Limb (tissue), 2 donors: Measurements from ENCODE around the gene WNT3A.

Source experiments
- DNase-seq, 2 donors: peaks; one replicate each; pipeline ENCODE4 v3.0.0-alpha.2; 2016; ENCODE audit errors: extremely low spot score in 2 of 2

WNT3A gene

DNA sequence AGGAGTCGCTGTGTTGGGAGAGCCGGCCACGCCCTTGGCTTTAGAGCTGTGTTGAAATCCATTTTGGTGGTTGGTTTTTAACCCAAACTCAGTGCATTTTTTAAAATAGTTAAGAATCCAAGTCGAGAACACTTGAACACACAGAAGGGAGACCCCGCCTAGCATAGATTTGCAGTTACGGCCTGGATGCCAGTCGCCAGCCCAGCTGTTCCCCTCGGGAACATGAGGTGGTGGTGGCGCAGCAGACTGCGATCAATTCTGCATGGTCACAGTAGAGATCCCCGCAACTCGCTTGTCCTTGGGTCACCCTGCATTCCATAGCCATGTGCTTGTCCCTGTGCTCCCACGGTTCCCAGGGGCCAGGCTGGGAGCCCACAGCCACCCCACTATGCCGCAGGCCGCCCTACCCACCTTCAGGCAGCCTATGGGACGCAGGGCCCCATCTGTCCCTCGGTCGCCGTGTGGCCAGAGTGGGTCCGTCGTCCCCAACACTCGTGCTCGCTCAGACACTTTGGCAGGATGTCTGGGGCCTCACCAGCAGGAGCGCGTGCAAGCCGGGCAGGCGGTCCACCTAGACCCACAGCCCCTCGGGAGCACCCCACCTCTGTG, 91.6 kb downstream of the WNT3A start:
- DNase-seq, result no peak

DNA sequence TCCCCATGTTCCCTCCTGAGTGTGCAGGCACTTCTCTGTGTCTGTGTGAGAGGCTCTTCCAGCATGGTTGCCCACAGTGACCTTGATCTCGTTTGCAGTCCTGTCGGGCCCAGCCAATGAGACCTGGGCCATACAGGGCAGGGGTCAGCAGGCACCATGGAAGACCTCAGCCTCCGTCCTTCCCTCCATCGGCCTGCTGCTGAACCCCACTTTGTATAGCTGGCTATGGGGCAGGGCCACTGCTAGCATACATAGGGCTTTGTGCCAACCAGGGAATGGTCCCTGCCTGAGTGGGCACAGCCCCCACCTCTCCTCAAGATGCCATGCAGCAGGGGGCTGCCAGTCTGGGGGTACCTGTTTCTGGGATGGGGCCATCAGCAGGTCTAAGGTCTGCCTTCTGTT, 92.5 kb downstream of the WNT3A start:
- DNase-seq, result no peak

GRCh38 chr1:228100822-228101613, 94.2 kb downstream of the WNT3A start:
- no peak for DNase-seq

DNA sequence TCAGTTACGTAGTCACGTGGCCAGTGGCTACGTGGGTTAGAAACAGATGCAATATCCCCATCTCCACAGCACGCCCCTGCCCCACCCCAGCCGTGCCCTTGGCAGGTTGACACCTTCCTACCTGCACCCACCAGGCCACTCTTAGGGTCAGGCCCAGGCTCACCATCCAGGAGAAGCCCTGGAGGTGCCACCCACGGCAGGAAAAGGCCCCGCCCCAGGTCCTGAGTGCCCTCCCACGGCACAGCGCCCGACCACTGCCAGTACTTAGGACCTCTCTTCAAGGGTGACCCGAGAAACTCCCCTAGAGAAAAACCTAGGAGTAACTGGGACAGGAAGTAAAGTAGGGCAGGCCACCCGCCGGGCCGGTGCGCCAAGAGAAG, 94.8 kb downstream of the WNT3A start:
- DNase-seq, result no peak

- DNase-seq, result peak in 1 of 2 donors; percentile 60
Measured at GRCh38 chr1:228101994-228102790, 95.4 kb downstream of the WNT3A start.

DNA sequence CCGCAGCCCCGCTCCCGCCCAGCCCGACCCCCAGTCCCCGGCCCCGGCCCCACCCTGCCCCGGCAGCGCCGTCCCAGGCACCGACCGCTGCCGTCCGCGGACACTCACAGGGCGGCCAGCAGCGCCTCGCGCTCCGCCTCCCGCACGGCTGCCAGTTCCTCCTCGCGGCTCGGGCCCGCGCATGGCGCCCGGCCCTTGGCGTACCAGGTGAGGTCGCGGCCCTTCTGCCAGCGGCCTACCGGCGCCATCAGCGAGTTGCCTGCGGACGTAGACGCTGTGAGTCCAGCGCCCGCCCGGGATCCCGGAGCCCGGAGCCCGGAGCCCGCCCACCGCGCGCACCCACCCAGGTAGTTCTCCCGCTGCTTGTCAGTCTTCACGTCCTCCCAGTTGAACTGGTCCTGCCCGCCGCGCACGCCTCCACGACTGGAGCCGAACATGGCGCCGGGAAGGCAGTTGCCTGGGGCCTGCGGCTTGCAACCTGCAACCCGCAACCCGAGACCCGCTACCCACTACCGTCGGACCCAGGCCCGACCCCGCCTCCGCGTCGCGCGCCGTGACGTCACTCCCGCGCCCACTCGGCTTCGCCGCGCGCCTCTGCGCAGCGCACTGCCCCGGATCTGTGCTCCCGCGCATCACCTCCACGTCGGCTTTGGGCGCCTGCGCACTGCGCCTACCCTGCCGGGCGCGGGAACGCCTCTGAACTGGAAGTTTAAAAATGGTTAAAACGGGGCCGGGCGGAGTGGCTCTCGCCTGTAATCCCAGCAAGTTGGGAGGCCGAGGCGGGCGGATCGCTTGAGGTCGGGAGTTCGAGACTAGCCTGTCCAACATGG, 96.2 kb downstream of the WNT3A start, which contains the start of gene C1orf35:
Gene C1orf35 (minus strand): TSS at position 535 of the 830 bp plus-strand sequence. CDS start 98 bp downstream, at position 437.
- DNase-seq, result peak; percentile 95 to 98

DNA sequence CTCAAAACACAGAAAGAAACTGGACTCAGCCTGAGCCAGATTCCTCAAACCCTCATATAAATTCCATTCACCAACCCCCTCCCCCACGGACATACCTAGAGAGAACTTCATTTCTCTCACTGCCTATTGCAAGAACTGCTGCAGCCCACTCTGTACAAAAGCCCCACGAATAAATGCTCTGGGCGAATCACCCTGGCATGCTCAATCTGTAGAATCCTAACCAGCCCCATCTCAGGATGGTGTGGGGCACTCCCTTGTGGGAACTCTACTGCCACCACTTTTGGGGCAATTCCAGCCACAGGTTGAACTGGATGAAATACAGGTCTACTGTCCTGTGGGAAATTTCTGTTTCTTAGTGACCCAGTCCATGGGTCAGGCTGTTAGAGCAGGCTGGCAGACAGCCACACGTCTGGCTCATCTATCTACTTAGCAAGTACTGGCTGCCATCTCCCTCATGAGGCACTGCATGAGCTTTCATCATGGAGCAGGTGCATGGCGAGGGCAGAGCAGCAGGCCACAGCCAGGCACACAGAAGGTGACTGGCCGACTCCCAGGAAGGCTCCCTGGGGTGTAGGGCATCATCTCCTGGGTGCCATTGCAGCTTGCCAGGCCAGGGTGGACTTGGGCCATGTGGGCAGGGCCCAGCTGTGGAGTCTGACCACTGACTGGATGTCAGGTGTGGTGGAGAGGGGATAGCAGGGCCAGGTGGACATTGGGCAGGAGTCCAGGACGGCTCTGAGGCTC, 97.9 kb downstream of the WNT3A start:
- DNase-seq, result no peak

GRCh38 chr1:228105270-228105995, 98.6 kb downstream of the WNT3A start:
- DNase-seq, result no peak

DNA sequence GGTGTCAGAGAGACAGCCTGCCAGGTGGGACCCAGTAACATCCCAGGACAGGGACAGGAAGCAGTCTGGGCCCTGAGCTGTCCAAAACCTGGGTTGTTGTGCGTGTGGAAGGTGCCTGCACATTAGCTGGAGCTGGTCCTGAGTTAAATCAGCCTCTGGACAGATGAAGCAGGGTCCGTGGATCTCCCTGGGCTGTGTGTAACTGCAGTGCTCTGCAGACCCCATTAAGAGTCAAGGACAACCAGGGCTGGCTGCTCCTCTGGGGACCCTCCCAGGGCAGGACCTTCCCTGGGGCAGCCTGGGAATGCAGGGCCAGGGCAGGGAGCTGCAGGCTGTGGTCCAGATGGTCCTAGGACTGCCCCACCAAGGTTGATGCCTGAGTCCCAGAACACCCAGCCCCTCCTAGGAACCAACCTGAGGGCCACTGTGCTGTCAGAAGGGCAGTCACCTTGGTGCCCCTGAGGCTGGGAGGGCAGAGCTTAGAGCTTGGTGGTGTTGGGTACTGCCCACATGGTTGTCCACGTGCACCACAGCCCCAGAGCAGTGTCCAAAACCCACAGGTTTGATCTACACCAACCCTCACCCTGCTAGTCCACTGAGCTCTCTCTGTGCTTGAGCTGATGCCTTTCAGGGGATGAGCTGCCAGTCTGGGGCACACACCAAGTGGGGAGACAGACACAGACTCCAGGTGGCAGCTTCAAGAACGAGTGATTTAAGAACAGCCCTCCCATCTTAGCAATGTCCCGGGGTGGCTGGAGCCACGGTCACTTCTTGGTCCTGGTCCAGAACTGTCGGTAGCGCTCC, 99.4 kb downstream of the WNT3A start:
- no peak for DNase-seq

DNA sequence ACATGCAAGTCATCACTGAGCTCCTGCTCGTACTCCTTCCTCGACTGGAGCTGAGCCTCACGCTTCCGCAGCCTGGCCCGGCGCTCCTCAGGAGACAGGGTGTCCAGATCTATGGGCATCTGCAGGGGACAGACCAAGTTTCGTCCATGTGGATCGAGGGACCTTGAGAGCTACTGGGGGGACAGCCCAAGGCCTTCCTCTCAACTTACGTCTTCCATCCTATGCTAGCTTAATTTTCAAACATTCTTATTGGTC, 99.9 kb downstream of the WNT3A start:
- DNase-seq, result no peak

GRCh38 chr1:228107636-228108035, 100.8 kb downstream of the WNT3A start:
- no peak for DNase-seq

DNA sequence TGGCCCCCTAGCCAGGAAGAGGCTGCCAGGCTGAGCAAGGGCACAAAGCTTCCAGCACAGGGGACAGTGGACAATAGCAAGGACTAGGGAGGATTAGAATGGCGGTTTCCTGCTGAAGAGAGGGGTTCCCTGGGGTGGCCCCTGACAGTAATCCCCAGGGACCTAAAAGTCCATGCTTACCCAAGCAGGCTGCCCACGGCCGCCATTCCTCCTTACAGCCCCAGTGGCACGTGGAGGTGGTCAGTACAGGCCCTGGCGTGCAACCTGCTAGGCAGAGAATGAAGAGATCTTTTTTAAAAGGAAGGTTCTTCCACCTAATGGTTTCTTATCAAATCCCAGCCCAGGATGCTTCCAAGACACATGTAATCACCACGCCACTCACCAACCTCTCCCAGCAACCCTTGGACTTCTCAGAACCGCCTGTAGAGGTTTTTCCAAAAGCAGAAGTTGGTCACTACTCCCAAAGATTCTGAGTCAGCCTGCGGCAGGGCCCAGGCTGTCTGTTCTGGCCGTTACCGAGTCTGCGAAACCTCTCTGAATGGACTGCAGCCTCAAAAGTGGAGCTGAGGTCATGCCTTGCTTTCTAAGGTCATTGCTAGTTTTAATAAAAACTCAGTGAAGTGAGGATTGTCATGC, 101.4 kb downstream of the WNT3A start:
- no peak for DNase-seq

- DNase-seq, result no peak
Measured at GRCh38 chr1:228108742-228109072, 101.9 kb downstream of the WNT3A start.

DNA sequence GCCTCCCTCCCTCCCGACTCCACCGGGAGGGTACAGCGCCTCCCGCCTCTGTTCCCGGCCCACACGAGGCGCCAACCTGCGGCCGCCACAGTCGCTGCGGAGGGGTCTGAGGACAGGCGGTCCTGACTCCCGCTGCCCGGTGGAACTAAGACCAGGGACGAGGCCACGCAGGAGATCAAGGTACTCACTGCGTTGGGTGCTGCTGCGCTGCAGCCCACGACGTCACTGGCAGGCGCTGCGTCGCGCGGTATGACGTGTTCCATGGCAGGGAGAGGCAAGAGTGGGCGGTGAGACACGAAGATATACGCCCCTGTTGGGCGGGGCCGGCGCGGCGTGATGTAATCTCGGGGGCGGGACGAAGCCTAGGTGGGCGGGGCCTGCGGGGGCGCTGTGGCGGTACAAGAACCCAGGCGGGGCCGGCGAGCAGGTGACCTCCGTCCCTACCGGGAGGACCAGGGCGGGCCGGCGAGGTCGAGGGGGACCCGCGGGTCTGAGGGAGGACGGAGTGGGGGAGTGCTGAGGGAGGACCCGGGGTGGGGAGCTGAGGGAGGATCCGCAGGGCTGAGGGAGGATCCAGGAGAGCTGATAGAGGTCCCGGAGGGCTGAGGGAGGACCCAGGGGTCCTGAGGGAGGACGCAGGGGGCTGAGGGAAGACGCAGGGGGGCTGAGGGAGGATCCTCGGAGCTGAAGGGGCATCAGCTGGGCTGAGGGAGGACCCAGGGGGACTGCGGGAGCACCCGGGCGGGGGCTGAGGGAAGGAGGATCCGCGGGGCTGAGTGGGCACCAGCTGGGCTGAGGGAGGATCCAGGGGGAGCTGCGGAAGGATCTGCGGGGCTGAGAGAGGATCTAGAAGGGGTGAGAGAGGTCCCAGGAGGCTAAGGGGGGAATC, 102.5 kb downstream of the WNT3A start, which contains the start of gene MRPL55:
Gene MRPL55 (minus strand): TSS at position 227 of the 889 bp plus-strand sequence. CDS start 1,039 bp downstream, outside the sequence.
- DNase-seq, result peak; percentile 95 to 100

DNA sequence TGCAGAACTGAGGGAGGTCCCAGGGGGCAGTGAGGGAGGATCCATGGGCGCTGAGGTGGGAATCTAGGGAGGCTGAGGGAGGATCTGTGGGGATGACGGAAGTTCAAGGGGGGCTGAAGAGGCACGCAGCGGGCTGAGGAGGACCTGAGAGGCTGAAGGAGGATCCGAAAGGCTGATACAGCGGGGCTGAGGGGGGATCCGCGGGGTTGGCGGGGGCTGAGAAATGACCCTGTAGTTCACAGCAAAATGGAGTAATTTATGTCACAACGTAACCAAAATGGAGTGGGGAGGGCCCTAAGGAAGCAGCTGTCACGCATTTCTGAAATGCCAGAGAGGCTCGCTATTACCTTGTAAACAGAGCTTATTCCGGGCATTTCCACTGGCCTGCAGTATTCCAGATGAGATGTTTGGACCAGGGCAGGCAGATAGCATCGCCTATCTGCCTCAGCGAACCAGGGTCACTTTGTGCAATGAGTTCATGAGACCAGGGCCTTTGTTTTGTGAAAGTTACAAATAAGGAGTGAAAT, 103.2 kb downstream of the WNT3A start:
- no peak for DNase-seq

DNA sequence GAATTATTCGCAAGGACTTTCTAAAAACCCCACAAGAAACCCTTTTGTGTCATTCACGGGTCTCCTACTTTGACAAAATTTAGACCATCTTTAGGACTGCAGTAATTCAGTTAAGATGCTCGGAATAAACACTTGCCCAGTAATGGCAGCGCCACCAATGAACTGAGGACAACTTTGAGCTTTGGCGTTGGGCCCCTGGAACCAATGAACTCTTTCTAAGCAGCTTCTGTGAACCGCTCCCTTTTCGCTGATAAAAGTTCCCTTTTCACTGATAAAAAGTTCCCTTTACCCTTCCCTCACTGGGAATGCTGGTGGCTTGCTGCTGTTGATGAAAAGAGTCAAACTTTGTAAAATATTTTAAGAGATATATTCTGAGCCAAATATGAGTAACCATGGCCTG, 103.8 kb downstream of the WNT3A start:
- DNase-seq, result no peak
